Cortex of kidney (tissue), 1 donor: Measurements from ENCODE around the gene DMP1.
"Not testable (repeated sequence)": the region's sequence is repeated elsewhere in the genome, so short reads cannot be mapped to it uniquely, and the experiment has no call there.

Experiments
- DNase-seq: peaks from one replicate; lab custom pipeline; 2025; lab: John Stamatoyannopoulos, UW

DMP1 gene

DNA sequence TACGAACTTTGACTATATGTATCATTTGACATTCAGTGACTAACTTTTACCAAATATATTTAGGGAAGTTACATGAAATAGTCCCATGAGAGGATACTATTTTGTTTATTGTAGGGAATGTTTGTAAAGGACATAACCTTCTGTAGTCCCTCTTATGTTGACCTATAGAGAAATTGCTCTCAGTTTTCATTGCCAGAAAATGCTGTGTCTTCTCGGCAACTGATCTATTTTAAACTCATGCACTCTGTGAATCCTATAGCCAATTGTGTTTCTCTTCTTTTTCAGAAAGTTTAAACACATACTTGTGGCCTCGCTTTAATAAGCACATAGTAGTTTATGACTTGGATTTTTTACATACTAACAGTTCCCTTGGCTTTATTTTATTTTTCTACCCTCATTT is 38.2 kb downstream of the DMP1 start:
- DNase-seq, result no peak

DNA sequence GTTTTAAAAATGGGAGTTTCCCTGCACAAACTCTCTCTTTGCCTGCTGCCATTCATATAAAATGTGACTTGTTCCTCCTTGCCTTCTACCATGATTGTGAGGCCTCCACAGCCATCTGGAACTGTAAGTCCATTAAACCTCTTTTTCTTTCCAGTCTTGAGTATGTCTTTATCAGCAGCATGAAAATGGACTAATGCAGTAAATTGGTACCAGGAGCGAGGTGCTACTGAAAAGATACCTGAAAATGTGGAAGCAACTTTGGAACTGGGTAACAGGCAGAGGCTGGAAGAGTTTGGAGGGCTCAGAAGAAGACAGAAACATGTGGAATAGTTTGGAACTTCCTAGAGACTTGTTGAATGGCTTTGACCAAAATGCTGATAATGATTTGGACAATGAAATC is 40.9 kb downstream of the DMP1 start:
- not testable (repeated sequence) for DNase-seq

DNA sequence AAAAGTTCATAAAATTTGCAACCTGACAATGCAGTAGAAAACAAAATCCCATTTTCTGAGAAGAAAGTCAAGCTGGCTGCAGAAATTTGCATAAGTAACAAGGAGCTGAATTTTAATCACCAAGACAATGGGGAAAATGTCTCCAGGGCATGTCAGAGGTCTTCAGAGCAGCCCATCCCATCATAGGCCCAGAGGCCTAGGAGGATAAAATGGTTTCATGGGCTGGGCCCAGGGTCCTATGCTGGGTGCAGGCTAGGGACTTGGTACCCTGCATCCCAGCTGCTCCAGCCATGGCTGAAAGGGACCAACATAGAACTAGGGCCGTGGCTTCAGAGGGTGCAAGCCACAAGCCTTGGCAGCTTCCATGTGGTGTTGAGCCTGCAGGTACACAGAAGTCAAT is 42.0 kb downstream of the DMP1 start:
- DNase-seq, result not testable (repeated sequence)

DNA sequence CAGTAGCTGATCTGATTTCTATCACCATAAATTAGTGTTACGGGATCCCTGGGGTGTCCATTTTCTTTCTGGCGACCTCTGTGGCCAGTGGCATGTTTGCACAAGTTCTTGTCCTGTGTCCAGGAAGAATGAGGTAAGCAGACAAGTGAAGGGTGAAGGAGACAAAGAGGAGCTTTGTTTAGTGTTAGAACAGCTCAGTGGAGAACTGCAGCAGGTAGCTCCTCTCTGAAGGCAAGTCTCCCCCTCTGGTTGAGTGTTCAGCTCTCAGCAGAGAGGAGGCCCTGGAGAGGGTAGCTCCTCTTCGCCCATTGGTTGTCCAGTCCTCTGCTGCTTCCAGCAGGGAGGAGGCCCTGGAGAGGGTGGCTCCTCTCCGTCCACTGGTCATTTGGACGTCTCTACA is 47.2 kb downstream of the DMP1 start:
- DNase-seq, result no peak

DNA sequence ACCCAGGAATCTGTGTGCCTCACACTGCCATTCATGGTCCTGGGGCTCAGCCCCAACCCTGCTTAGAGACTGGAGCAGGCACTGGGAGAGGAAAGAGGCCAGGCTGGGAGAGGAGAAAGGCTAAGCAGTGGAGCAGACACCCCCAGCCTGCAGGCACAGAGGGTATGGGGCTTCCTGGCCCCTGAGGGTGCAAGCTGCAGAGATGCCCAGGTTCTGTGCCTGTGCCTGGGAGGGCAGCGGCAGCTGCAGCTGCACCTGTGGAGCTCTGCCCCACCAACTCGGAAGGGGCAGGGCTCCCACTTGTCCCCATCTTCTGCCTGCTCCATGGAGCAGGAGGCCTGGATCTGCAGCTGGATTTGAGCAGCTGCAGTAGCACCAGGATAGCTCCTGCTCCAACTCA is 47.9 kb downstream of the DMP1 start:
- DNase-seq, result no peak

DNA sequence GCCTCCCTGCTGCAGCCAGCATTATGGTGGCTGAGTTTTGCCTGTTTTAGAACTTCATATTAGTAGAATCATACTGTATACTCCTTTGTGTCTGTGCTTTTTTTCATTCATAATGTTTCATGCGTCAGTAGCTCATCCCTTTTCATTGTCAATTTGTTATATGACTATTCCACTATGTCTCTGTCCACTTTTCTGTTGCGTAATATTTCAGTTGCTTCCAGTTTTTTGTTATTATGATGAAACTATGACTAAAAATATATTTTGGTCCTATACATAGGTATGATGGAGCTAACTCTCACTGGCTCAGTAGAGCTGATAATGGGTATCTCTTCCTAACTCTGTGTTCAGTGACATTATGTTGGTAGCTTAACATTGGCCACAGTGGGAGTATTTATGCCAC is 48.3 kb downstream of the DMP1 start:
- no peak for DNase-seq

DNA sequence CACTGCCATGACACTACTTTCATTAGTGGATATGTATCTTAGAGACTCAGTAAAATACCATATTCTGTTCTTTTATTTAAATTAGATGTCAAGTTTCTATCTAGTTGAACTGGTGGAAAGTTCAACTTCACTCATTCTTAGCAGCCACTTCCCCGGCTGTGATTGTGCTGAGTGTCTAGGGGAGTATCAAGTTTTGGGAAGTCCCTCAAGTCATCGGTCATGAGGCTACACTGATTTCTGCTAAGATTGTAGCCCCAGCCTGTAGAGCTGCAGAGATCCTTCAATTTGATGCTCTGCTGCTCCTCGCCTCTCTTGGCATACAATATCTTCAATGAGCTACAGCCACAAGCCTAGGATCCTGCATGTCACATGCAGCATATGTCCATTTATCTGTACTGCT is 53.9 kb downstream of the DMP1 start:
- DNase-seq, result no peak

DNA sequence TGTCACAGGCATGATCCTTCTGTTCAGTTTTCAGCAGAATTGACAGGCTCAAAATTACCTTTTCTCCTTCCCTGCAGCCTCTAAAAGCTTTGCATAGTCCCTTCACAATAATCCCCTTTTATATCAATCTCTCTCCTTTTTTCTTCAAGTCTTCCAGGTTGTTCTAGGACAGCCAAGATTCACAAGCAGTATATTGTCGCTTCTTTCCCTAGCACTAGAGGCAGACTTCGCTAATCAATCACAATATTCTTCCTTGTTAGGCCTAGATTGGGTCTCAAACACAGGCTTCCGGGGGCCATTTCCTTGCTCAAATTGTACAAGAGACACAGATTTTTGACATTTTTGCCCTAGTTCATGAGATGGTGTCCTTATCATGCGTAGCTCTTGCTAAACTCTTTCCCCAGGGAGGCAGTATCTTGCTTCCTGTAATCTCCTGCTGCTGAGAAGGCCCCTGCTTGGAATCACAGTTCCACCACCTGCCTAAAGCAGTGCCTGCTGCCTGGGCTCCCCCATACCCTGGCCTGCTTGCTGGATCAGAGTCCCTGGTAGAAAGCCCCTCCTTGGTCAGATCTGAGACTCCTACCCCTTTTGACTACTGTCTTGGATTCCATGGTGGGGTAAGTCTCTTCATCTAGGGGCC is 57.3 kb downstream of the DMP1 start:
- DNase-seq, result no peak
